GM19099 (cell line): ENCODE data around the gene MAEA.

Experiments used
- POLR2A ChIP-seq: IDR thresholded peaks from 3 replicates; pipeline ENCODE4 v1.6.1; 2011; ENCODE audit warnings: low read depth; ENCODE audit not compliant: insufficient read length; ENCODE audit errors: extremely low read depth

Gene MAEA

DNA sequence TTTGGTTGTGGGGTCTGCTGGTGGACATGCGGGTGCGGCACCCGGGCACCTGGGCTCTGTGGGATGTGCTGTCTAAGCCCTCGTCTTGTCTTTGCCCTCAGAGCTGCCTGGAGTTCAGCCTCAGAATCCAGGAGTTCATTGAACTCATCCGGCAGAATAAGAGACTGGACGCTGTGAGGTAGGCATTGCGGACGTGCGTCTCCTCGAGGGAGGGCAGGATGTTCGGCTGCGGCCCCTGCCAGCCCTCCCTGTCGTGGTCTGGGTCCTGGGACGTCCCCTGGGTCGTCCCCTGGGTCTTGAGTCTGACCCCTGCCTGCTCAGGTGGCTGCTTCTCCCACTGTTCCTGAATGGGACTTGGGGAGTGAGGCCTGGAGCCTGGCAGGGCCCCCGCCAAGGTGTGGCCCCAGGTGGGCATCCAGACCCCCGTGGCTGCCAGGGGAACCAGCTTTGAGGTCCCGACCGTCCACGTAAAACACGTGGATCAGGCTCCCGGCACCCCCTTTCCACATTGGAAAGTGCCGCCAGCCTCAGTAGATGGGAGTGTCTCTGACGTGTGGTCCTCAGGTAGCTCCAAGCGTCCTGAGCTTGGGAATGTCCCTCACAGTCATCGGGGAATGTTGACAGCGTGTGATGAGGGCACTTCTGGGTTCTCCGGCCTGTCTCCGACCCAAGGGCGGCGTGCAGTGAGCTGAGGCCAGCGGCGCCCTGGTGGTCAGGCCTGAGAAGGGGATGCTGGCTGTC is 38.0 kb downstream of the MAEA start:
- TF ChIP-seq POLR2A, result no peak

DNA sequence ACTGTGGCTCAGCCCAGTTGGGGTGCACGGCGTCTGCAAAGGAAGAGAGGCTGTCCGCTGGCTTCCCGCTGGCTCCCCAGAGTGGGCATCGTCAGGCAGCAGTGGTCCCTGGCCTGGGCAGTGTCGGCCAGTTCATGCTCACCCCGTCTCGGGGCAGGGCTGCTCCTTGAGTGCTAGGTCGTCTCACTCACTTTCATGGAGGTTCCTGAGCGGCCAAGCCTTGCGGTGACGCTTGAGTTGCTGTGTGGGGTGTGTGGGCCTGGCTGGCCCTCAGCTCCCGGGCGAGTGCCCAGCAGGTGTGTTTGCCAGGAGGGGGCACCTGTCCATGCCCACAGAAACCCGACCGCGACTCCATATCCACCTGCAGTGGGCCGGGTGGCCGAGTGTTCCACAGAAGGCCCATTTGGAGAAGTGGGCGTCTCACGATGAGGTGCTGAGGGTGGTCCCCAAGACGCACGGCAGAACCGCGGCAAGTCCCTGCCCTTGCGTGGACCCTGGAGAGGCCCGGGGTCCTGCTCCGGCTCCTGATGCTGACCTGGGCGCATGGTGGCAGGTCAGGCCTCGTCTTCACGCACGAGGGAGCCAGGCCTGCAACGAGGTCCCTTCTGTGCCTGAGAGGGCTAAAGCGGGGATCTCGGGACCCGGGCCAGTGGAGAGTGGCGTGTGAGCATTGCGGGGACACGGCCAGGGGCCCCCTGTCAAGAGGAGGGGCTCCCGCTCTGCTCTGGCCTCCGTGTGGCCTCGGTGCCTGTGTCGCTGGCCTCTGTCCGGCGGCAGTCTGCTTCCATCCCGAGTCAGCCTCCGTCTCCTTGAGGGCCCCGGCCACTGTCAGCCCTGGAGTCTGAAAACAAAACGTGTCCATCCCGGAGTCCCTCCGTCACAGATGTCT is 38.8 kb downstream of the MAEA start:
- TF ChIP-seq POLR2A, result no peak

DNA sequence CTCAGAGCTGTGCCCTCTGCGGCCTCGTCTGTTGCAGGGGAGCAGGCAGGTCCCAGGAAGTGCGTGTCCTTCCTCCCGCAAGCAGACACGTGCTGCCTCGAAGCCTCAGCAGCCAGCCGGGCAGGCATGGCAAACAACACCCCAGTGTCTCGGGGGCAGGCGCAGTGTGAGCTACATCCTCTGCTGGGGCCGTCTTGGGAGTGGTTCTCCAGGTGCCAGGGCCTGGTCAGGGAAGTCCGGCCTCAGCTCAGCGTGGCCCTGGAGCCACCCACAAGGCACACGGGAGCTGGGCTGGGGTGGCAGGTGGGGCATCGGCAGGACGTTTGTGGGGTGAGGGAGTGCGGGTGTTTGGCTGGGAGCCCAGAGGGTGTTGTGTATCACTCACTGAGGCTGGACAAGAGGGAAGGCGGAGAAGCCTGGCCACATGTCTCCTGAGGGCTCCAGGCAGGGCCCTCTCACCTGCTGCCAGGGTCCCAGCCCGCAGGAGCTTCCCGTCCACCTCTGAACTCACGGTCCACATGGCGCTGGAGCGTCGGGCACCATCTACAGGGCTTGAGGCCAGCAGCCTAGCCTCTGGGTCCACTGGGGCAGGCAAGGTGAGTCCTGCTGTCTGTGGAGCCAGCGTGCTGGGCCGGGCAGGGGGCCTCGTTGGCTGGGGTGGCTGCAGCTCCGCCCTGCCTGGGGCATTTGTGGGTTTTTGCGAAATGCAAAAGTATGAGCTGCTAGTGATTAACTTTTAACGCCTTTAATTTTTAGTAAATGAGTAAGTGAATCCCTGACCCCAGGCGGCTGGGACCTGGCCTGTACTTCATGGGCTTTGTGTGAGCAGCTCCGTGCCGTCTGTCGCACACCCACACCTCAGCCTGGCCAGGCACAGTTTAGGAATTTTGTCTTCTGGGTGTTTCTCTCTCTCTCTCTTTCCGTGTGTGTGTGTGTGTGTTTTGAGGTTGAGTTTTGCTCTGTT is 40.0 kb downstream of the MAEA start:
- TF ChIP-seq POLR2A, result no peak

DNA sequence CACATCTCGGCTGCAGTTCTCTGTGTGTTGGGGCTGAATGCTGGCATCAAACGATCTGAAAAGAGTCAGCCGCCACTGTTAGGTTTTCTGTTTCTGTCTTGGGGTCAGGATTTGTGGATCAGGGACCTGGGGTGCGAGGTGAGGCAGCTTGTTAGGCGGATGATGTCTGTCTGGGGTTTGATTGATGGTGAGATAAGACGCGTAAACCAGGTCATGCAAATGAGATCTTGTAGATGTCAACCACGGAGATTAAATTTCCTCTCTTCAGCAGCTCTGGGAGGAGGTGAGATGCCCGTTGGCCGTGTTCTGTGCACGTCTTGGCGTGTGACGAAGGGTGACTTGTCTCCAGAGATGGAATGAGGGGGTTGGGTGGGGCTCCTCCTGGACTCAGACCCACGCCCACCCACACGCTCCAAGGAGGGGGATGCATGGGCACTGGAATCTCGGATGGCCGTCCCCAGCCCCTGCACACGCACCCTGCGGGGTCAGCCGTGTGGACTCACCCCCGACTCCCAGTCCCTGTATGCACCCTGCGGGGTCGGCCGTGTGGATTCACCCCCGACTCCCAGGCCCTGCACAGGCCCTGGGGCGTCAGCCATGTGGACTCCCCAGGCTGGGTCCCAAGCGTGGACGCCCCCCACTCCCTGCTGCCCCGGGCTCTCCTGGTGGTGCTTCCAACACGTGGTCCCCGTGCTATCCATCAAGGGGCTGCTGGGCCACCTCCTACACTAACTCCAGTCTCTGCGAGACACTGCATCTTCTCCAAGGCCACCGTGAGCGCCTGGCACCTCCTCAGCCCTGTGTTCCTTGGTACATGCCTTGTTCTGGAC is 41.3 kb downstream of the MAEA start:
- no peak for TF ChIP-seq POLR2A

DNA sequence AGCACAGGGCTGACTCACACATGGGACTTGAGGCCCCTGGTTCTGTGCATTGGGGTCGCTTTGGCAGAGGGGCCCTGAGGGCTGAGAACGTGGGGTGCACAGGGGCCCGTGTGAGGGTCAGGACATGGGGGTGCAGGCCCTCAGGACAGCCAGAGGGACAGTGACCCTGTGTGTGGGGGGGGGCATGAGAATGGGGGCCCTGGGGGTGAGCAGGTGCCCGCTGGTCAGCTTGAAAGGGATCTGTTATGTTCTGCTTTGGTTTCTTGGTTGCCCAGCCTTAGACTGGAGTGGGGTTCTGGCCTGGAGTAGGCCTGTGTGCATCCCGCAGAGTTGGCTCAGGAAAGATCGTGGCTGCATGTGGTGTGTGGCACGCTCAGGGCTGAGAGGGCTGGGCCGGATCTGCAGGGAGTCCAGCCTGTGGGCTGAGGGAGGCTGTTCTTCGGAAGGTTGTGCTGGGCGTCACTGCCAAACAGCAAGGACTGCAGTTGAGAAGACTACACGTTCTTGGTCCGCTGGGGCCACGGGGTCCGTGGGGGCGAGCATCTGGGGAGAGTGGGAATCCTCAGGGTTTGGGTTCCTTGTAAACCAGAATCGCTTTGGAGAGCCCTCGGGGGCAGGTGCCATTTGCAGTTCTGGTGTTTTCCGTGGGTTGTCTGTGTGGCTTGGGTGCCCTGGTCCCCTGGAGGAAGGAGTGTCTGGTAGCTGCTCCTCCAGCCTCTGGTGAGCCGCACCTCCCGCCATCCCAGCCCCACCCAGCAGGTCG is 42.1 kb downstream of the MAEA start:
- no peak for TF ChIP-seq POLR2A

DNA sequence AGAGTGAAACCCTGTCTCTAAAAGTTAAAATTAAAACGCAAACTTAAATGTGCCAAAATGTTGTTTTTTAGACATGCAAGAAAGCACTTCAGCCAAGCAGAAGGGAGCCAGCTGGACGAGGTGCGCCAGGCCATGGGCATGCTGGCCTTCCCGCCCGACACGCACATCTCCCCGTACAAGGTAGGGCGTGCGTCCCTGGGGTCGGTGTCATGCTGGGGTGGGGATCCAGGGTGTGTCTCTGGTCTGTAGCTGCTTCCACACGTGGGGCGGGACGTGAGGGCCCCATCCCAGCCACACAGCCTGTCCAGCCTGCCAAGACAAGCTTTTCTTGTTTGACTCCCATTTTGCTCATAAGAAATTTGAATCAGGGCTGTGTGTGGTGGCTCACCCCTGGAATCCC is 43.0 kb downstream of the MAEA start:
- TF ChIP-seq POLR2A, result no peak

DNA sequence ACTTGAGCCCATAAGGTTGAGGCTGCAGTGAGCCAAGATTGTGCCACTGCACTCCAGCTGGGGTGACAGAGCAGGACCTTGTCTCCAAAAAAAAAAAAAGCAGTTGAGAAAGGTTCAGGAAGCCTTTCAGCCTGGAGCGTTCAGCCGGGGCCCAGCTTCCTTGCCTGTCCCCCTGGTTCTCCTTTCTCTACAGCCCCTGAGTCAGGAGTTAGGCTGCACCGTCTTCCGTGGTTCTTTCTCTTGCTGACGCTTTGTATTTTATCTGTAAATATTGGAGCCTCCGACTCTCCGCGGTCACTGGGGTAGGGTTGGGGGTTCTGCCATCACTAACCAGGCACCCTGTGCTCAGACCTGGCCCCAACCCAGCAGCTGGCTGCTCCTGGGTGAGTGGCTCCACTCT is 43.6 kb downstream of the MAEA start:
- no peak for TF ChIP-seq POLR2A

DNA sequence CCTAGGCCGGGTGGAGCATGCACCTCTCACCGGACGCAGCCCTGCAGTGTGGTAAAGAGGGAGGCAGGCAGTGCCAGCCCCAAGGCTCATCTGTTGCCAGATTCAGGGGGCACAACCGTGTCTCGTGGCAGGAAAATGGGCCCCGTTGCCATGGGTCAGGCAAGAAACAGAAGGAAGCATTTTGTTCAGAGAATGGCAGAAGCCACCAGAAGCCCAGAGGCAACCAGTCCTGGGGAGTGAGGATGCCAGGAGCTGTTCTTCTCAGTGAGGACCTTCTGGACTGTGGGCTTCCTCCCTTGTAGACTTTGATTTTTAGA is 44.8 kb downstream of the MAEA start:
- no peak for TF ChIP-seq POLR2A

DNA sequence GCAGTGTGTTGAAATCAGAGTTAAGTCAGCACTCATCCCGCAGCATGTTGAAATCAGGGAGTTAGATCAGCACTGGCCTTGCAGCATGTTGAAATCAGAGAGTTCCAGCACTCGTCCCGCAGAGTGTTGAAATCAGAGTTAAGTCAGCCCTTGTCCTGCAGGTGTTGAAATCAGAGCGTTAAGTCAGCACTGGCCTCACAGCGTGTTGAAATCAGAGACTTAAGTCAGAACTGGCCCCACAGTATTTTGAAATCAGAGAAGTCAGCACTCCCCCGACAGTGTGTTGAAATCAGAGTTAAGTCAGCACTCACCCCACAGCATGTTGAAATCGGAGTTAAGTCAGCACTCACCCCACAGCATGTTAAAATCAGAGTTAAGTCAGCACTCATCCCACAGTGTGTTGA is 46.4 kb downstream of the MAEA start:
- TF ChIP-seq POLR2A, result no peak

DNA sequence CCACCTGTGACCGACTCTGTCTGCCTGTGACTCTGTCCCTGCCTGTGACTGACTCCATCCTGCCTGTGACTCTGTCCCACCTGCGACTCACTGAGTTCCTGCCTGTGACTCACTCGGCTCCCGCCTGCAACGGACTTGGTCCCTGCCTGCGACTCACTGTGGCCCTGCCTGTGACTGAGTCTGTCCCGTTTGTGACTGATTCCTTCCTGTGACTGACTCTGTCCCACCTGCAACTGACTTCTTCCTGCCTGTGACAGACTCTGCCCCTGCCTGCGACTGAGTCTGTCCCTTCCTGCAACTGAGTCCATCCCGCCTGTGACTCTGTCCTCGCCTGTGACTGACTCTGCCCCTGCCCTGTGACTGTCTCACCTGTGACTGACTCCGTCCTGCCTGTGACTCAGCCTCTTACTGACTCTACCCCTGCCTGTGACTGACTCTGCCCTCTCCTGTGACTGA is 47.7 kb downstream of the MAEA start:
- no peak for TF ChIP-seq POLR2A

DNA sequence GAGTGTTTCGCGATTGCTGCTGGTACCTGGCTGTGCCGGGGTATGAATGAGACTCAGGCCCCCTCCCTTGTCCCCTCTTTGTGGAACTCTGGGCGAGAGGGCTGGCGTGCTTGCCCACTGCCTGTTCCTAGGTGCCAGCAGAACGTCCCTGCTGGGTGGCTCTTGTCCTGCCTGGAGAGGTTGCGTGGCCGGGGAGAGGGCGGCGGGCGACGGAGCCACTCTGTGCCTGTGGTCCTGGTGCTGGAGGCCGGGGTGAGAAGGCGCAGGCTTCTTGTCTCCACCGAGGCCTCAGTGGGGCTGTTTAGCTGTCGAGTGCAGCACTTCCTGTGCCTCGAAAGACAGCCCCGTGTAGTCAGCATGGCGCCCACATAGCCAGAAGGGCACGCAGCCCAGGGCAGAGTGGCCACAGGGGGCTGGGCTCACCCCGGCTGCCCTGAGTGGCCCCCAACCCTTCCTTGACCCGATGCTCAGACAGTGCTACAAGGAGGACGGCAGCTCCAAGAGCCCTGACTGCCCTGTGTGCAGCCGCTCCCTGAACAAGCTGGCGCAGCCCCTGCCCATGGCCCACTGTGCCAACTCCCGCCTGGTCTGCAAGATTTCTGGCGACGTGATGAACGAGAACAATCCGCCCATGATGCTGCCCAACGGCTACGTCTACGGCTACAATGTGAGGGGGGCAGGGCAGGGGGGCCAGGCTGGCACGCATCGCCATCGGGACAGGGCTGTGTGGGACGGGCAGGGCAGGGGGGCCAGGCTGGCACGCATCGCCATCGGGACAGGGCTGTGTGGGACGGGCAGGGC is 48.5 kb downstream of the MAEA start:
- no peak for TF ChIP-seq POLR2A

DNA sequence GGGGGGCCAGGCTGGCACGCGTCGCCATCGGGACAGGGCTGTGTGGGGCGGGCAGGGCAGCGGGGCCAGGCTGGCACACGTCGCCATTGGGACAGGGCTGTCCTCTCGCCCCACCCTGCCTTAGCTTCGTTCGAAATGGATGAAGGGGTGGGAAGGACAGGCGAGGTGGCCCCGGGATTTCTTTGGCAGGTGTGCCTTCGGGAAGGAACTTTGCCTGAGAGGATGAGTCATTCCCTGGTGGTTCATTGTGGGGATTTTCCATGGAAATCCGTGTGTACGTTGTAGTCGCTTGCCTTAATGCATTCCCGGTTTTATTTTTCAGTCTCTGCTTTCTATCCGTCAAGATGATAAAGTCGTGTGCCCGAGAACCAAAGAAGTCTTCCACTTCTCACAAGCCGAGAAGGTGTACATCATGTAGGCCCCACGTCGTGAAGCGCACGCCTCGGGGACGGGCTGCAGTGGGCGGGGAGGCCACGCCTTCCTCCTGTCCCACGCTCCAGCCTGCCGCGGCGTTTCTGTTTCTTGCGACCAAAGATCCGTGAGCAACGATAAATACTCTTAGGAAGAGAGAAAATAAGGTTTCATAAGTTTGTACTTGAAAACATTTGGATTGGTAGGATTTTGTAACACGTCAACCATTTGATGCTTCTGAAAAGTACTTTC is 49.2 kb downstream of the MAEA start:
- no peak for TF ChIP-seq POLR2A
